Spleen (tissue), 11 donors: ENCODE measurements around the gene FOXJ1. TPM values are rescaled to one million over a fixed set of nuclear protein-coding genes. Genes with fewer than 3 reads are reported as not detected.

Experiments
- DNase-seq: peaks from one replicate; pipeline ENCODE4 v3.0.0-alpha.2; 2020
- H3K27ac ChIP-seq, 8 donors: fragments of 200-600 bp; sonication (generic) in 7 of 8; 1 replicate in 4 of 8; 2 replicates in 4 of 8; pipeline versions ENCODE4 v1.5.0 to v1.8.0; 2016 to 2021; ENCODE audit warnings: inconsistent platforms in 4 of 8, mild to moderate bottlenecking in 4 of 8, moderate library complexity in 1 of 8
- H3K27me3 ChIP-seq, 7 donors: fragments of 200-600 bp; sonication (generic) in 6 of 7; replicated peaks in 1 of 7; 1 replicate in 4 of 7; 2 replicates in 3 of 7; pipeline versions ENCODE4 v1.5.0 to v1.8.0; 2016 to 2021; ENCODE audit warnings: inconsistent platforms in 3 of 7, mild to moderate bottlenecking in 1 of 7
- H3K36me3 ChIP-seq, 6 donors: fragments of 200-600 bp; sonication (generic) in 5 of 6; 1 replicate in 4 of 6; 2 replicates in 2 of 6; pipeline versions ENCODE4 v1.5.0 to v1.8.0; 2016 to 2021; ENCODE audit warnings: inconsistent platforms in 2 of 6
- H3K4me1 ChIP-seq, 6 donors: fragments of 200-600 bp; sonication (generic) in 5 of 6; 1 replicate in 3 of 6; 2 replicates in 3 of 6; pipeline versions ENCODE4 v1.5.0 to v1.8.0; 2016 to 2021; ENCODE audit warnings: inconsistent platforms in 3 of 6
- H3K4me3 ChIP-seq, 8 donors: fragments of 200-600 bp; sonication (generic) in 7 of 8; 1 replicate in 4 of 8; 2 replicates in 4 of 8; pipeline versions ENCODE4 v1.5.0 to v1.8.0; 2016 to 2021; ENCODE audit warnings: inconsistent platforms in 4 of 8, mild to moderate bottlenecking in 4 of 8, moderate library complexity in 2 of 8
- H3K9me3 ChIP-seq, 8 donors: fragments of 200-600 bp; sonication (generic) in 7 of 8; 1 replicate in 4 of 8; 2 replicates in 4 of 8; pipeline versions ENCODE4 v1.5.0 to v1.8.0; 2016 to 2021; ENCODE audit warnings: inconsistent platforms in 4 of 8
- POLR2A ChIP-seq, 3 donors: fragments of 450-650 bp; IDR thresholded peaks; one replicate each; pipeline ENCODE4 v1.5.1; 2017; ENCODE audit warnings: antibody characterized with exemption in 3 of 3, mild to moderate bottlenecking in 1 of 3
- POLR2AphosphoS5 ChIP-seq, 3 donors: sonication (generic); formaldehyde crosslinking; IDR thresholded peaks; one replicate each; pipeline ENCODE4 v1.5.1; 2017; ENCODE audit warnings: antibody characterized with exemption in 3 of 3
- WGBS, 5 donors: extraction: QIAGEN DNeasy Blood & Tissue Kit in 3 of 5; methylation state at CpG; one replicate each; pipeline versions ENCODE4 v1.1.5 to v1.1.7; 2013 to 2018; 5-methylcytosine and 5-hydroxymethylcytosine counted together
- intact Hi-C: fragments of 100-400 bp; cut with DNase I; formaldehyde crosslinking; loops from one replicate; pipeline ENCODE4 v1.15.0; 2023; ENCODE audit warnings: low total_unique reads
- polyA plus RNA-seq, 3 donors: library from polyadenylated mRNA; stranded (reverse); fragments of 200-250 nt; gene quantifications; one replicate each; pipeline ENCODE4 v1.2.1, GENCODE V29; 2013
- total RNA-seq, 7 donors: library from RNA; depleted of rRNA in 3 of 7; stranded (reverse); fragments of >200 nt in 3 of 7; fragmentation: NEBNext Ultra II Directional in 4 of 7; extraction: Animal tissue kit (Norgen Biotek cat#: 25700) in 4 of 7; gene quantifications; one replicate each; pipeline versions ENCODE4 v1.1.0 to v1.2.1, GENCODE V29; 2016 to 2021
- TF ChIP-seq, protein P1 (sequence below), 11 experiments: fragments of 200-600 bp in 7 of 11; fragments of 450-650 bp in 4 of 11; sonication (generic) in 4 of 11; IDR thresholded peaks in 8 of 11; conservative IDR thresholded peaks in 3 of 11; 1 replicate in 7 of 11; 2 replicates in 4 of 11; pipeline versions ENCODE4 v1.4.0 to v1.8.0; 2016 to 2021; ENCODE audit warnings: antibody characterized with exemption in 11 of 11, inconsistent platforms in 4 of 11, mild to moderate bottlenecking in 1 of 11
- donor health status: healthy with polysubstance abuse.
- donor health status: DM: no; HTN: no; CAD: no; lungs with moderate emphysema.
- donor health status: DM: no; HTN: no; CAD: no.
- donor health status: Bipolar disorder and iron deficiency.
- donor health status: healthy.
- donor health status: DM: no; HTN: no; CAD: no.
- donor health status: DM: yes; HTN: yes; CAD: no.

FOXJ1 gene
- total and polyA plus RNA-seq, 10 donors: 0.05 to 0.13 TPM; not detected in 8

DNA sequence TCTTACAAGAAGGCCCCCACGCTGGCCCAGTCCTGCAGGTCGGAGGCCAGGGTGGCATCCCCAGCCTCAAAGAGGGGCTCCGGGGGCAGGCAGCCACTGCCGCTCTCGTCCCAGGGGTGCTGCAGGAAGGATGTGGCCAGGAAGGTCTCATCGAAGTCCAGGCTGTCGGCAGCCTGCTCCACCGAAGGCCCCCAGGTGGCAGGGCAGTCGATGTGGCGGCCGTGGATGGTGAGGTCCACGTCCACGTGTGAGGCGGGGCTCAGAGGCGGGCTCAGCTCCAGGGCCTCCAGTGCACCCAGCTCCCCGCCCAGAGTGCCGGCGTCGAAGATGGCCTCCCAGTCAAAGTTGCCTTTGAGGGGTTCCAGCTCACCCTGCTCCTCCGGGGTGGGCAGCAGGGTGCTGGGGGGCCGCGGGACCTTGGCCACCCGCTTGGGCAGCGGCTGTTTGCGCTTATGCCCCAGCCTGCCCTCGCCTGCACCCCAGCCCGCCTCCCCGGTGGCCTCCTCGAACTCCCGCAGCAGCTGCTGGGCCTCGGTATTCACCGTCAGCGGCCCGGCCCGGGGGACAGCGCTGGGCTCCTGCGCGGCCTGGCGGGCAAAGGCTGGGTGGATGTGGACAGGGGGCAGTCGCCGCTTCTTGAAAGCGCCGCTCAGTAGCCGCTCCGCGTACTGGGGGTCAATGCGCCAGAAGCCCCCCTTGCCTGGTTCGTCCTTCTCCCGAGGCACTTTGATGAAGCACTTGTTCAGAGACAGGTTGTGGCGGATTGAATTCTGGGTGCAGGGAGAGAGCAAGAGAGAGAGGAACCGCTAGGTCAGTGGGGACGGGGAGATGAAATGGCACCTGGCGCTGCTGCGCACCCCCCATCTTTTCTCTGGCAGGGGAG, 3.5 kb downstream of the FOXJ1 start:
- peaks cover 25 to 60% (median 40%) of the 10 kb centered on the region in 6 donors for H3K4me1 ChIP-seq

DNA sequence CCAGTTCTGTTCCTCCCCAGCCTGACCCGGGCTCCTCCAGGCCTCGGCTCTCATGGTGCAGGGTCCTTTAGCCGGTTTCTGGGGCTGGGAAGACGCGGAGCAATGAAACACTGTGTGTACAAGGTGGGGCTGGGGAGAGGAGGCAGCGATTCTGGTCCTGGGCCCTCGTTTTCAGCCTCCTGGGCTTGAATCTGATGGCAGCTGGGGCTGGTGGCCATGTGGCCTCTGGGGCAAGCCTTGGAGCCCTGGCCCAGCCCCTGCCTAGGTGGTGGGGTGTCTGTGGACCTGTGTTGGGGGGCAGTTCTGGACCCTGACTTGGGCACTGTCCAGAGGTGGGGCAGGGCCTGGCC, 4.1 kb downstream of the FOXJ1 start:
- Histone ChIP-seq H3K36me3 (no peaks in the 10 kb centered on the region), H3K9me3 (no peaks in the 10 kb centered on the region), H3K27ac (no peak overlapping the region), H3K4me3 (no peak overlapping the region), H3K4me1 (peaks cover 21 to 55% (median 37%) of the 10 kb centered on the region in 6 donors), H3K27me3 (peaks cover 5 to 91% (median 34%) of the 10 kb centered on the region in 7 donors)
- intact Hi-C loops: no loop called here
- 74 to 90% (median 88%) methylated on average over 5 to 7 of the region's 7 CpGs for WGBS, 5 donors
- DNase-seq: no peak
- TF ChIP-seq POLR2AphosphoS5 (IDR thresholded peaks at IDR 0.05): no peak
- TF ChIP-seq POLR2A (IDR thresholded peaks at IDR 0.05): no peak
- TF ChIP-seq, protein P1, sequence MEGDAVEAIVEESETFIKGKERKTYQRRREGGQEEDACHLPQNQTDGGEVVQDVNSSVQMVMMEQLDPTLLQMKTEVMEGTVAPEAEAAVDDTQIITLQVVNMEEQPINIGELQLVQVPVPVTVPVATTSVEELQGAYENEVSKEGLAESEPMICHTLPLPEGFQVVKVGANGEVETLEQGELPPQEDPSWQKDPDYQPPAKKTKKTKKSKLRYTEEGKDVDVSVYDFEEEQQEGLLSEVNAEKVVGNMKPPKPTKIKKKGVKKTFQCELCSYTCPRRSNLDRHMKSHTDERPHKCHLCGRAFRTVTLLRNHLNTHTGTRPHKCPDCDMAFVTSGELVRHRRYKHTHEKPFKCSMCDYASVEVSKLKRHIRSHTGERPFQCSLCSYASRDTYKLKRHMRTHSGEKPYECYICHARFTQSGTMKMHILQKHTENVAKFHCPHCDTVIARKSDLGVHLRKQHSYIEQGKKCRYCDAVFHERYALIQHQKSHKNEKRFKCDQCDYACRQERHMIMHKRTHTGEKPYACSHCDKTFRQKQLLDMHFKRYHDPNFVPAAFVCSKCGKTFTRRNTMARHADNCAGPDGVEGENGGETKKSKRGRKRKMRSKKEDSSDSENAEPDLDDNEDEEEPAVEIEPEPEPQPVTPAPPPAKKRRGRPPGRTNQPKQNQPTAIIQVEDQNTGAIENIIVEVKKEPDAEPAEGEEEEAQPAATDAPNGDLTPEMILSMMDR (IDR thresholded peaks at IDR 0.05 in 8 of 11, conservative IDR thresholded peaks at IDR 0.05 in 3 of 11): no peak

More for the DNA sequence above, 3.5 kb downstream of the FOXJ1 start:
- Histone ChIP-seq H3K4me3 (no peak overlapping the region), H3K9me3 (no peaks in the 10 kb centered on the region), H3K27me3 (peaks cover 5 to 87% (median 34%) of the 10 kb centered on the region in 7 donors), H3K36me3 (no peaks in the 10 kb centered on the region), H3K27ac (no peak overlapping the region)
- DNase-seq: peak; percentile 71
- WGBS, 5 donors: 62 to 75% (median 69%) methylated on average over 44 to 54 of the region's 54 CpGs
- intact Hi-C loops: no loop called here
- TF ChIP-seq POLR2A (IDR thresholded peaks at IDR 0.05) (no peak), POLR2AphosphoS5 (IDR thresholded peaks at IDR 0.05) (no peak)
- TF ChIP-seq, protein P1 (IDR thresholded peaks at IDR 0.05 in 8 of 11, conservative IDR thresholded peaks at IDR 0.05 in 3 of 11): no peak

DNA sequence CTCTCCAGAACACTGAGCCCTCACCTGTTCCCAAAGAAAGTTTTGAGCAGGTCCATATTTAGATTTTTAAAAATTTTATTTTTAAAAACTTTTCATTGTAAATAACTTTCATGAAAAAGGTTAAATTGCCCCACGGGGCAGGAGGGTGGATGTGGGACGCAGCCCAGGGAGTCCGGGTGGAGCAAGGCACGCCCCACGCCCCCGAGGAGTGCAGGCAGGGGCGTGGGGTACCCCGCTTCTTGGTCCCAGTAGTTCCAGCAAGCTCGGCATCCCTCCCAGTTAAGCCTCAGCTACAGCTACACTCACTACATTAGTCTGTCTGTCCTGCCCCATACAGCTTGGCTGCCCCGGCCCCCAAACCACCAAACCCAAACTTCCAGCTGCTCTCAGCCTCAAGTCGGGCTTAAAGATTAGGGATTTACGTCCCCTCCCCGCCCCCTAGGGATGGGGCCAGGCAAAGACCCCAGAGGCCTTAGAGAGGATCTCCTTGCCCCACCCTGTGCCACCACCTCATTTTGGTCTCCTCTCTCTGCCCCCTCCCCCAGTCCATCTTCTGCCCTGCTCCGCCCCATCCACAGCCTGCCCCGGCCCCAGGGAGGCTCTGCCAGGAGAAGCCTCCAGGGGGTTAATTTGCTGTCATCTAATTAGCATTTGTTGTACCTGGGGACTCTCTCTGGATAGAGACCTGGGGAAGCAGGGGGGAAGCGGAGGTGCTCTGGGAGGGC, 4.6 kb downstream of the FOXJ1 start:
- no peaks in the 10 kb centered on the region for H3K36me3 ChIP-seq
- WGBS, 5 donors: 84 to 87% (median 85%) methylated on average over 16 of the region's 16 CpGs
- peaks cover 5 to 88% (median 34%) of the 10 kb centered on the region in 7 donors for H3K27me3 ChIP-seq
- TF ChIP-seq, protein P1 (IDR thresholded peaks at IDR 0.05 in 8 of 11, conservative IDR thresholded peaks at IDR 0.05 in 3 of 11): no peak
- TF ChIP-seq POLR2AphosphoS5 (IDR thresholded peaks at IDR 0.05) (no peak), POLR2A (IDR thresholded peaks at IDR 0.05) (no peak)
- peaks cover 16 to 50% (median 31%) of the 10 kb centered on the region in 6 donors for H3K4me1 ChIP-seq
- DNase-seq: peak; percentile 42
- H3K27ac ChIP-seq: no peak overlapping the region
- no peak overlapping the region for H3K4me3 ChIP-seq
- no peaks in the 10 kb centered on the region for H3K9me3 ChIP-seq
- intact Hi-C loops: no loop called here

DNA sequence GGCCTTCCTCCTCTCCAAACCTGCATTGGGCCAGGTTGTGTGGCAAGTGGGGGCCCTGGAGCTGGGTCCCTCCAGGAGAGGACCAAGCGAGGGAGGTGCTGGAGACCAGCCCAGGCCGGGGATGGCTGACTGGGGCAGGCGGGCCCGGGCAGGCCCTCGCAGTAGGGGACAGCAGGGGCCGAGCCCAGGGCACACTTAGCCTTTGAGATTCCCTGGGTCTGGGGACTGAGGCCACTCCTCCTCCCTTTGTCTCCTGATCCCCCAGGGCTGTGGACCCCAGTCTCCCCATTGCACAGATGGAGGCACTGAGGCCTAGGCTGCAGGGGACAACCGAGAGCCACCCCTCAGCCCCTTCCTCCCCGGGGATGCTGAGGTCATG, 5.2 kb downstream of the FOXJ1 start:
- Histone ChIP-seq H3K36me3 (no peaks in the 10 kb centered on the region), H3K9me3 (no peaks in the 10 kb centered on the region), H3K4me1 (peaks cover 12 to 43% (median 25%) of the 10 kb centered on the region in 6 donors), H3K4me3 (no peak overlapping the region), H3K27ac (no peak overlapping the region), H3K27me3 (peaks cover 5 to 87% (median 32%) of the 10 kb centered on the region in 7 donors)
- intact Hi-C loops: no loop called here
- peak; percentile 67 for DNase-seq
- TF ChIP-seq POLR2AphosphoS5 (IDR thresholded peaks at IDR 0.05): no peak
- TF ChIP-seq POLR2A (IDR thresholded peaks at IDR 0.05): no peak
- TF ChIP-seq, protein P1 (IDR thresholded peaks at IDR 0.05 in 8 of 11, conservative IDR thresholded peaks at IDR 0.05 in 3 of 11): no peak
- 67 to 90% (median 84%) methylated on average over 4 to 8 of the region's 8 CpGs for WGBS, 5 donors
